ENCODE measurements around the gene SCOC. TPM values are rescaled to one million over a fixed set of nuclear protein-coding genes. Genes with fewer than 3 reads are reported as not detected.

SCOC gene
- total and polyA plus RNA-seq, 2 of the 4 experiments (the other 2 are of a cell fraction), result 12.9 to 33.2 TPM

DNA sequence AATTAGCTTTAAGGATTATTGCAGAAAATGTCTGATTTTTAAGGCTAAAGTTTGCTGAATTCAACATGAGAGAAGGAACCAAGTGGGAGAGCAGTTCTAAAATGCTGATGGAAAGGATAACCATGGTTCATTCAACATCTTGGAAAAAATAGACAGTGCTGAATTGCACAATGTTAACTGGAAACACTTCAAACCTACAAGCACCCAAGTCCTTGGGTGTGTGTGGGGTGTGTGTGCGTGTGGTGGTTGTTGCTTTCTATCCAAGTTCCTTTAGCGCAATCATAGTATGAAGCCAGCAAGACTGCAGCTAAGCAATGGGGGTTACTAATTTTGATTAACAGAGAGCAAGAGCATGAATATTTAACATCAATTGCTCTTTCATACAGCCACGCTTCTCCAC, 29.3 kb upstream of the SCOC start:
- Histone ChIP-seq H3K27ac (ENCODE audit: insufficient read depth, low read length) (no peak overlapping the region), H3K9me3 (ENCODE audit: control insufficient read depth, insufficient read depth, low read length) (no peaks in the 10 kb centered on the region), H3K4ac (ENCODE audit: low read depth, low read length) (no peak overlapping the region), H3K4me3 (ENCODE audit: insufficient read depth, low read depth, low read length) (no peak overlapping the region), H3K56ac (ENCODE audit: extremely low read depth, insufficient read depth, low read length) (no peak overlapping the region), H2BK120ac (ENCODE audit: low read depth, low read length) (no peak overlapping the region), H3K27me3 (ENCODE audit: control insufficient read depth, insufficient read depth, low read length) (peaks cover 28% of the 10 kb centered on the region), H3K4me1 (ENCODE audit: control insufficient read depth, insufficient read depth, low read length) (no peaks in the 10 kb centered on the region), H3K9me1 (ENCODE audit: insufficient read depth, low read length) (no peaks in the 10 kb centered on the region), H2AFZ (replicated peaks; ENCODE audit: low read length, poor library complexity) (no peak overlapping the region), H2BK15ac (ENCODE audit: low read depth, low read length) (no peak overlapping the region), H2BK5ac (ENCODE audit: low read depth, low read length, poor library complexity, severe bottlenecking) (no peak overlapping the region), H2AK5ac (ENCODE audit: low read depth, low read length) (no peak overlapping the region), H3K18ac (ENCODE audit: low read depth, low read length) (no peak overlapping the region), H4K8ac (ENCODE audit: low read depth in 2 of 2, low read length in 2 of 2) (no peak overlapping the region), H3K79me1 (ENCODE audit: low read depth in 1 of 2, low read length in 2 of 2) (no peaks in the 10 kb centered on the region), H4K20me1 (ENCODE audit: insufficient read depth, low read length) (no peaks in the 10 kb centered on the region), H2BK20ac (ENCODE audit: low read depth, low read length) (no peak overlapping the region), H3K4me2 (ENCODE audit: low read depth, low read length) (no peak overlapping the region), H3K23ac (ENCODE audit: low read depth, low read length) (no peak overlapping the region), H3K9ac (ENCODE audit: low read depth, low read length) (no peak overlapping the region), H2AK9ac (replicated peaks; ENCODE audit: low read depth, low read length, poor library complexity) (no peak overlapping the region), H4K91ac (ENCODE audit: insufficient read depth, low read depth, low read length) (no peak overlapping the region), H3K36me3 (ENCODE audit: control insufficient read depth, insufficient read depth, low read length) (no peaks in the 10 kb centered on the region), H3K14ac (replicated peaks; ENCODE audit: low read depth, low read length) (no peak overlapping the region), H4K5ac (ENCODE audit: low read depth, low read length) (no peak overlapping the region)
- intact Hi-C loops (cut with micrococcal nuclease), result no loop called here
- dilution Hi-C loops (cut with HindIII; ENCODE audit: low sequenced_read_pairs, unreplicated experiment), result no loop called here
- peak; percentile 28; the same call in 1 of the 2 replicates for TF ChIP-seq CEBPB (IDR thresholded peaks at IDR 0.05; ENCODE audit: low read depth, low read length)
- TF ChIP-seq FOS (IDR thresholded peaks at IDR 0.05; ENCODE audit: low read depth, low read length), result no peak
- in situ Hi-C loops (cut with MboI; ENCODE audit: low sequenced_read_pairs), result no loop called here
- BruUV-seq (replicated peaks), result no TSS peak
- DNase-seq (no peak), ATAC-seq (ENCODE audit: low read depth) (no peak)
- ChIA-PET POLR2A (ENCODE audit: unreplicated experiment) (no interaction called here), CTCF (interaction anchor here (0.8 to 1.8 kb wide), 2 partner anchors 14 to 447 kb away, joined by 3 to 6 read pairs; no protein-coding TSS in a partner anchor)
- WGBS, 2 experiments (ENCODE audit: extremely low coverage in 2 of 2, insufficient read length in 1 of 2), result no CpG with 5 or more reads among the region's 3 CpGs
